Right ventricle myocardium inferior (tissue), 1 donor: ENCODE data around the gene NEK3. TPM values are rescaled to one million over a fixed set of nuclear protein-coding genes. Genes with fewer than 3 reads are reported as not detected.

Experiments
- total RNA-seq: library from RNA; stranded (reverse); fragmentation: NEBNext Ultra II Directional; extraction: Animal tissue kit (Norgen Biotek cat#: 25700); gene quantifications from one replicate; pipeline ENCODE4 v1.2.1, GENCODE V29; 2021
- donor health status: DM: no; HTN: yes; CAD: no; lungs with severe emphysema.

The NEK3 gene
- total RNA-seq, 1 donor from 2014 or later, result 6.6 TPM

Other genes with a start within 250 kb of the NEK3 start
- gene ATP7B, start 148.1 kb downstream of the NEK3 start, total RNA-seq, result 3.3 TPM
- 20.9 TPM for gene ALG11, start 147.2 kb downstream of the NEK3 start, total RNA-seq
- 9.6 TPM for gene UTP14C, start 134.9 kb downstream of the NEK3 start, total RNA-seq
- 0.11 TPM for gene NEK5, start 30.5 kb downstream of the NEK3 start, total RNA-seq
- gene THSD1, start 246.6 kb upstream of the NEK3 start, total RNA-seq, result 4.6 TPM